Tibial nerve (tissue), 3 donors: ENCODE measurements around the gene STRADA.

Source experiments
- CTCF ChIP-seq, 5 experiments: fragments of 200-600 bp in 3 of 5; fragments of 450-650 bp in 2 of 5; sonication (generic) in 3 of 5; IDR thresholded peaks; one replicate each; pipeline ENCODE4 v1.5.1; 2016 to 2019; ENCODE audit warnings: antibody characterized with exemption in 5 of 5, mild to moderate bottlenecking in 3 of 5, moderate library complexity in 2 of 5
- POLR2A ChIP-seq, 2 donors: fragments of 450-650 bp; IDR thresholded peaks; one replicate each; pipeline ENCODE4 v1.6.1; 2017; ENCODE audit warnings: antibody characterized with exemption in 2 of 2, mild to moderate bottlenecking in 2 of 2, moderate library complexity in 2 of 2

GRCh38 chr17:63718988-63719387, 22.6 kb downstream of the STRADA start:
- no peak for TF ChIP-seq CTCF (IDR thresholded peaks at IDR 0.05)
- no peak for TF ChIP-seq POLR2A (IDR thresholded peaks at IDR 0.05)
